Mucosa of stomach (tissue), 1 donor: ENCODE data around the gene CLEC4E.
"Not testable (repeated sequence)": the region's sequence is repeated elsewhere in the genome, so short reads cannot be mapped to it uniquely, and the experiment has no call there.

ENCODE experiments used
- H3K27me3 ChIP-seq: one replicate; pipeline ENCODE4 v1.7.0; 2013; ENCODE audit warnings: mild to moderate bottlenecking, low read length; ENCODE audit not compliant: control insufficient read depth, insufficient read depth
- H3K36me3 ChIP-seq: one replicate; pipeline ENCODE4 v1.7.0; 2013; ENCODE audit warnings: low read length; ENCODE audit not compliant: control insufficient read depth, insufficient read depth
- H3K4me1 ChIP-seq: one replicate; pipeline ENCODE4 v1.7.0; 2013; ENCODE audit warnings: mild to moderate bottlenecking, low read length; ENCODE audit not compliant: control insufficient read depth, insufficient read depth
- H3K4me3 ChIP-seq: one replicate; pipeline ENCODE4 v1.7.0; 2013; ENCODE audit warnings: low read length
- H3K9ac ChIP-seq: one replicate; pipeline ENCODE4 v1.7.0; 2013; ENCODE audit warnings: mild to moderate bottlenecking, low read length, moderate library complexity
- H3K9me3 ChIP-seq: one replicate; pipeline ENCODE4 v1.7.0; 2013; ENCODE audit warnings: mild to moderate bottlenecking, low read length, moderate library complexity; ENCODE audit not compliant: control insufficient read depth
- donor health status: Pancreatic carcinoma.

Gene CLEC4E

DNA sequence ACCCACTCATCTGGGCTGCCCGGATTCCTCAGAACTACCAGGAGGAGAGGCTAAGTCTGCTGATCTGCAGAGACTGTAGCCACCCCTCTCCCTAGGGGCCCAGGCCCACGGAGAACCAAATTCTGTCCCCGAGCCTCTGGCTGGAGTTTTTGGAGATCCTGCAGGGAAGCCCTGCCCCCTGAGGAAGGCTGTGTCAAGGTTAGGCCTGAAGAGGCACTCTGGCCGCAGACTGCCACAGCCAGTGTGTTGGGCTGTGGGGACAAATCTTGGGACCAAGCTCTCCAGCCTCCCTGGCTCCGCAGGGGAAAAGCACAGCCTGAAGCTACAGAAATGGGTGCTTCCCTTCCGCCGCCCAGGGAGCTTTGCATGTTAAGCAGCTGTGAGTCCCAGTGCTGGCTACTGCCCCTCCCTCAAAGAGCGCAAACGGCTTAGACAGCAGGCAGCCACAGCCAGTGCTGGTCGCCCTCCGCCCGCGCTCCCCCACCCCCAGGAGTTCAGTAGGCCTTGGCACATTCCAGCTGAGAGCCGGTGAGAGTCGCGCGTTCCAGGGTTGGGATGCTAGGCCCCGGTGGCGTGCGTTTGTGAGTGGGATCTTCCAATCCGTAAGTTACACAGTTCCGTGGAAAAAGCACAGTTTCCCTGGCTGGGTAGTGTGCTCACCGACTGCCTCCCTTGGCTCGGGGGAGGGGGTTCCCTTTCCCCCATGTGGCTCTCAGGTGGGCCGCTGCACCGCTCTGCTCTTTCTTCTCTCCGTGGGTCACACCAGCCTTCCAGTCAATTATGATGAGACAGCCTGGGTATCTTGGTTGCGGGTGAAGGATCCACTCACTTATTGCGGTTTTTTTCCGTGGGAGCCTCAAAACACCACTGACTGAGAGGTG is 13.2 kb downstream of the CLEC4E start:
- no peak overlapping the region for H3K9ac ChIP-seq
- no peaks in the 10 kb centered on the region for H3K36me3 ChIP-seq
- no peak overlapping the region for H3K4me3 ChIP-seq
- H3K27me3 ChIP-seq, result no peaks in the 10 kb centered on the region
- H3K4me1 ChIP-seq, result no peaks in the 10 kb centered on the region
- no peaks in the 10 kb centered on the region for H3K9me3 ChIP-seq

- no peaks in the 10 kb centered on the region for H3K9me3 ChIP-seq
- no peaks in the 10 kb centered on the region for H3K4me1 ChIP-seq
- H3K27me3 ChIP-seq, result no peaks in the 10 kb centered on the region
- no peak overlapping the region for H3K9ac ChIP-seq
- H3K4me3 ChIP-seq, result no peak overlapping the region
- H3K36me3 ChIP-seq, result no peaks in the 10 kb centered on the region
Observed at GRCh38 chr12:8519171-8519570, 21.5 kb downstream of the CLEC4E start.

DNA sequence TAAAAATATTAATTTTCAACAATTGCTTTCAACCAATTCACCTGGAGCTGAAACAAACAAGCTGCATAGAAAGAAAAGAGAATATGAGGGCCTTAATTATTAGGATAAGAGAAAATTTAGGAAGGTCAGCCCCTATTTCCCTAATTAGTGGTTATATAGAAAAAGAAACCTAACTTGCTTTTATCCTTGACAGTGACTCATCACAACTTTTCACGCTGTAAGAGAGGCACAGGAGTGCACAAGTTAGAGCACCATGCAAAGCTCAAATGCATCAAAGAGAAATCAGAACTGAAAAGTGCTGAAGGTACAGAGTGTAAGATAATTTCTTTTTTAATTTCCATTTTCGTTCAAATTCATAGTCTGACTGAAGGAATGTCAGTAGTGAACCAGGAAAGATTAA is 22.7 kb downstream of the CLEC4E start:
- no peaks in the 10 kb centered on the region for H3K9me3 ChIP-seq
- no peak overlapping the region for H3K4me3 ChIP-seq
- H3K27me3 ChIP-seq, result no peaks in the 10 kb centered on the region
- no peaks in the 10 kb centered on the region for H3K4me1 ChIP-seq
- no peak overlapping the region for H3K9ac ChIP-seq
- no peaks in the 10 kb centered on the region for H3K36me3 ChIP-seq

DNA sequence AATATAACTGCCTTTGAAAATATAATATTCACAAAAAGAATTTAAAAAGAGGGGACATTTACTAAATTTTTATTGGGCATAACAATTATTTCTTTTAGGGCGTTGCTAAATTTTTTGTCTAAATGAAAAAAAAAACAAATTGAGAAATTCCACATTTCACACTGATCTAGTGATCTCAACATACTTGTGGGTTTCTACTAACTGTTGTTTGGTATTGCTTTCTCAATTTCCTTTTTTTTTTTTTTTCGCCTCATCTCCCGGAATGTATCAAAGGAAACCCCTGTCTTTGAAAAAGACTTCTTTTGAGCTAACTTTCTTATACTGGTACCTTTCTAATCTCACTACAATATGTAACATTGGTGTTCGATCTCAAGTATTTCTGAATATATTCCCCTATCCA is 27.4 kb downstream of the CLEC4E start, which contains the start of gene CLEC4D:
Gene CLEC4D (plus strand): TSS at position 248 of the 400 bp plus-strand sequence. CDS start 230 bp downstream, outside the sequence.
- no peaks in the 10 kb centered on the region for H3K36me3 ChIP-seq
- H3K9ac ChIP-seq, result no peak within 1 kb of the TSS
- H3K27me3 ChIP-seq, result no peaks in the 10 kb centered on the region
- H3K9me3 ChIP-seq, result no peaks in the 10 kb centered on the region
- no peaks in the 10 kb centered on the region for H3K4me1 ChIP-seq
- H3K4me3 ChIP-seq, result no peak within 1 kb of the TSS

DNA sequence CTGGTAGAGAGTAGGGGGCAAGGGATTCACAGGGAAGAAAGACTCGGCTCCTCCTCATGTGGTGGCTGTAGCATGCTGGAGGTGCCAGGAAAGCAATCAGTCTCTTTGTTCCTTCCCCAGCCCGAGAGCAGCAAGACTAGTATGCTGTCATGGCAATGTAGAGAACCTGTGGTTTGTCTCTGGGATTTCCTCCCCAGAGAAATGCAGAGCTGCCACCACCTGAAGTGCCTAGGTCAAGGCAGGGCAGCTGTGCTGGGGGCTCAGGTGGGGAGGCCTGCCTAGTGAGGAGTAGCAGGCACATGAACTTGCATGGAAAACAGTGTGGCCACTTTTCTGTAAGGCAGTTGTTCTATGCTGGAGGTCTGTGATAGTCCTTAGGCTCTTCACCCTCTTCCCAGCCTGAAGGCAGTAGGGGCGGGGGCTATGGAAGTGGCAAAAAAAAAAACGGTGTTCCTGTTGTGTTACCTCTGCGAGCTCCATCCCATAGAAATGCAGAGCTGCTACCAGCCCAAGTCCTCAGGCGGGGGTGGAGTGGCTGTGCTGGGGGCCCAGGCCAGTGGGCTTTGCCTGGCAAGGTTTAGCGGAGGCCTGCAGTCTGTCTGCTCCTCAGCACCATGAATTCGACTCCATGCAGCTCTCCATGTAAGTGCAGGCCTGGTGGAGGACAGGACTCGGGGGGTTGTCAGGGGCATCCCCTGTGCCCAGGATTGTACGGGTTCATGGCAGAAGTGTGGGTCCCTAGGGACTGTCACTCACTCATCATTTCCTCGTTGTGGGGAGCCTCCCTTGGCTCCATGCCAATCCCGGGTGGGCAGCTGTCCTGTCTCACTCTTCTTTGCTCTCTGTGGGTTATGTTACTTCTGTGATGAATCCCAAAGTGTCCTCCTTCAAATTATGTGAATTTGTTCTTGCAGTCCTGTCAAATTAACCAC is 31.5 kb downstream of the CLEC4E start:
- no peaks in the 10 kb centered on the region for H3K4me1 ChIP-seq
- H3K36me3 ChIP-seq, result no peaks in the 10 kb centered on the region
- H3K4me3 ChIP-seq, result no peak overlapping the region
- no peaks in the 10 kb centered on the region for H3K27me3 ChIP-seq
- no peak overlapping the region for H3K9ac ChIP-seq
- H3K9me3 ChIP-seq, result no peaks in the 10 kb centered on the region

DNA sequence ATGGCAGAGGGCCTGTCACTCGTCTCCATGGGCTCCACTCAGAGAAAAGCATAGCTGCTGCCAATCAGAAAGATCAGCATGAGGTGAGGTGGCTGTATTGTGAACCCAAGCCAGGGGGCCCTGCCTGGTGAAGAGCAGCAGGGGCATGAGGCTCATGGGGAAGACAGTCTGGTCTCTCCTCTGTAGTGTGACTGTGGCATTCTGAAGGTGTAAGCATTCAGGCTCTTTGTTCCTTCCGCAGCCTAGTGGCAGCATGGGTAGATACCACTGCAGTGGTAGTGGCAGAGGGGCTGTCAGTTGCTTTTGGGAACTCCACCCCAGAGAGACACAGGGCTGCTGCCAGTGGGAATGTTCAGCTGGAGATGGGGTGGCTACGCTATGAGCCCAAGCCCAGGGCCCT is 32.5 kb downstream of the CLEC4E start:
- H3K9me3 ChIP-seq, result no peaks in the 10 kb centered on the region
- no peak overlapping the region for H3K9ac ChIP-seq
- no peaks in the 10 kb centered on the region for H3K36me3 ChIP-seq
- no peaks in the 10 kb centered on the region for H3K27me3 ChIP-seq
- H3K4me1 ChIP-seq, result no peaks in the 10 kb centered on the region
- no peak overlapping the region for H3K4me3 ChIP-seq

DNA sequence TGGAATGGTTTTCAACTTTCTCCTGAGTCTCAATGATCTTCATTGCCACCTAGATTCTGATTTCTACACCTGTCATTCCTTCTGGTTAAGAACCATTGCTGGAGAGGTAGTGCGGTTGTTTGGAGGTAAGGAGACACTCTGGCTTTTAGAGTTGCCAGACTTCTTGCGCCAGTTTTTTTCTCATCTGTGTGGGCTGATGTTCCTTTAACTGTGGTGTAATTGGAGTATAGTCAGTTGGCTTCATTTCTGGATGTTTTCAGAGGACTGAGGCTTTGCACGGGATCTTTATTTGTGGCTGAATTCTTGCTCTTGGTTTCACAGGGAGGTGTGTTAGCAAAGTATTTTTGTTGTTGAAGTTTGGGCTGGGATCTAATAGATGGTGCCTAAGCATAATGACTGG is 33.1 kb downstream of the CLEC4E start:
- Histone ChIP-seq H3K9ac (no peak overlapping the region), H3K9me3 (no peaks in the 10 kb centered on the region), H3K27me3 (no peaks in the 10 kb centered on the region), H3K4me1 (no peaks in the 10 kb centered on the region), H3K36me3 (no peaks in the 10 kb centered on the region), H3K4me3 (no peak overlapping the region)

- H3K36me3 ChIP-seq, result no peaks in the 10 kb centered on the region
- no peaks in the 10 kb centered on the region for H3K4me1 ChIP-seq
- H3K9ac ChIP-seq, result no peak overlapping the region
- H3K27me3 ChIP-seq, result no peaks in the 10 kb centered on the region
- H3K4me3 ChIP-seq, result no peak overlapping the region
- H3K9me3 ChIP-seq, result no peaks in the 10 kb centered on the region
Observed at GRCh38 chr12:8504351-8504750, 36.4 kb downstream of the CLEC4E start.

DNA sequence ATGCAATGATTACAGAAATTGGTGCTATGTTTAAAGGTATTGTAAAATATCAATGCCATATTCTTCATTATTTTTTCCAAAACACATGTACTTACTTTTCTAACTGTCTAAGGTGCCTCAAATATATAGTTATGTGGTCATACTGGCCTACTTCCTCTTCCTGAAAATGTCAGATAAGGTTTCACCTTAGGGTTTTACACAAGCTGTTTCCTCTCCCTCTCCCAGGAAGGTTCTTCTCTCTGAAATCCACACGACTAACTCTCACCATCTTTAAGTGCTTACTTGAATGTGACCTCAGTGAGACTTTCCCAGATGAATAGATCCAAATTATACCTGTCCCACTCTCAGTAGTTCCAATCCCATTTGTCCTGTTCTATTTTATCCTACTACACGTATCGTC is 39.0 kb downstream of the CLEC4E start:
- Histone ChIP-seq H3K9ac (no peak overlapping the region), H3K9me3 (no peaks in the 10 kb centered on the region), H3K27me3 (no peaks in the 10 kb centered on the region), H3K4me1 (no peaks in the 10 kb centered on the region), H3K36me3 (no peaks in the 10 kb centered on the region), H3K4me3 (no peak overlapping the region)

- Histone ChIP-seq H3K27me3 (no peaks in the 10 kb centered on the region), H3K4me3 (no peak overlapping the region), H3K36me3 (no peaks in the 10 kb centered on the region), H3K9ac (no peak overlapping the region), H3K9me3 (no peaks in the 10 kb centered on the region), H3K4me1 (no peaks in the 10 kb centered on the region)
Observed at GRCh38 chr12:8499616-8500015, 41.1 kb downstream of the CLEC4E start.

- not testable (repeated sequence) for H3K9ac ChIP-seq, H3K4me3 ChIP-seq, H3K4me1 ChIP-seq, H3K9me3 ChIP-seq, H3K36me3 ChIP-seq, H3K27me3 ChIP-seq
Observed at GRCh38 chr12:8496074-8496473, 44.6 kb downstream of the CLEC4E start.

DNA sequence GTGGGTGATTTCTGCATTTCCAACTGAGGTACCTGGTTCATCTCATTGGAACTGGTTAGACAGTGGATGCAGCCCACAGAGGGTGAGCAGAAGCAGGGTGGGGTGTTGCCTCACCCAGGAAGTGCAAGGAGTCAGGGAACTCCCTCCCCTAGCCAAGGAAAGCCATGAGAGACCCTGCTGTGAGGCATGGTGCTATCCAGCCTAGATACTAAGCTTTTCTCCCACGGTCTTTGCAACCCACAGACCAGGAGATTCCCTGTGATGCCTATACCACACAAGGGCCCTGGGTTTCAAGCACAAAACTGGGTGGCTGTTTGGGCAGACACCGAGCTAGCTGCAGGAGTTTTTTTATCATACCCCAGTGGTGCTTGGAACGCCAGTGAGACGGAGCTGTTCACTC is 45.0 kb downstream of the CLEC4E start:
- H3K9me3 ChIP-seq, H3K9ac ChIP-seq, H3K4me1 ChIP-seq, H3K36me3 ChIP-seq, H3K27me3 ChIP-seq, H3K4me3 ChIP-seq: not testable (repeated sequence)
